Endothelial cell of umbilical vein (primary cell): ENCODE measurements around the gene MXD4. TPM values are rescaled to one million over a fixed set of nuclear protein-coding genes. Genes with fewer than 3 reads are reported as not detected.

ENCODE experiments used
- BruUV-seq: library from RNA; stranded (reverse); fragments of 400-500 nt; replicated peaks from 2 replicates; lab custom pipeline; 2021; lab: Mats Ljungman, UMichigan
- CTCF ChIA-PET: fragments of 300-600, 350-600 bp; sonication (Branson Sonifier 250); formaldehyde crosslinking; loops from one replicate; lab custom pipeline; 2021; ENCODE audit warnings: antibody characterized with exemption, inconsistent platforms; lab: Charles Lee
- POLR2A ChIA-PET: fragments of 300-600, 350-600 bp; sonication (Branson Sonifier 250); formaldehyde crosslinking; loops from one replicate; lab custom pipeline; 2021; ENCODE audit warnings: antibody characterized with exemption, inconsistent platforms; lab: Charles Lee
- DNase-seq: peaks from one replicate; pipeline ENCODE4 v3.0.0-alpha.2; 2011; ENCODE audit warnings: low read depth, low spot score
- FAIRE-seq: peaks from 2 replicates; lab custom pipeline; 2011; peaks lifted over from hg19 to GRCh38; lab: Jason Lieb, UNC
- H2AFZ ChIP-seq: 2 replicates; pipeline ENCODE4 v1.6.0; 2012; ENCODE audit warnings: low read depth, low read length, control low read depth, inconsistent platforms
- H3K27ac ChIP-seq: 2 replicates; pipeline ENCODE4 v1.5.1; 2011; ENCODE audit warnings: low read depth, mild to moderate bottlenecking, control low read depth, low read length, moderate library complexity; ENCODE audit not compliant: insufficient read depth
- H3K27me3 ChIP-seq, 2 experiments: 2 replicates each; pipeline versions ENCODE4 v1.6.0 to v1.6.1; 2011; ENCODE audit warnings: low read length in 2 of 2, mixed read lengths in 1 of 2; ENCODE audit not compliant: control insufficient read depth in 2 of 2, insufficient read depth in 2 of 2
- H3K36me3 ChIP-seq, 2 experiments: 2 replicates in 1 of 2; 3 replicates in 1 of 2; pipeline ENCODE4 v1.5.1; 2011; ENCODE audit warnings: low read length in 2 of 2, mild to moderate bottlenecking in 1 of 2, moderate library complexity in 1 of 2; ENCODE audit not compliant: control insufficient read depth in 2 of 2, insufficient read depth in 2 of 2; ENCODE audit errors: extremely low read depth in 1 of 2
- H3K4me1 ChIP-seq: 3 replicates; pipeline ENCODE4 v1.5.1; 2011; ENCODE audit warnings: mild to moderate bottlenecking, low read length; ENCODE audit not compliant: control insufficient read depth, insufficient read depth; ENCODE audit errors: extremely low read depth
- H3K4me2 ChIP-seq: 2 replicates; pipeline ENCODE4 v1.6.1; 2011; ENCODE audit warnings: low read length, control low read depth, mixed read lengths; ENCODE audit not compliant: insufficient read depth
- H3K4me3 ChIP-seq, 3 experiments: fragments of 200-600 bp in 1 of 3; sonication (generic), shearing (Covaris generic) in 1 of 3; replicated peaks in 1 of 3; 2 replicates each; pipeline ENCODE4 v1.5.1; 2011 to 2016; ENCODE audit warnings: control low read depth in 3 of 3, low read length in 3 of 3, mild to moderate bottlenecking in 2 of 3, inconsistent platforms in 1 of 3, low read depth in 1 of 3, moderate library complexity in 1 of 3; ENCODE audit not compliant: insufficient read depth in 1 of 3
- H3K79me2 ChIP-seq: 2 replicates; pipeline ENCODE4 v1.6.0; 2012; ENCODE audit warnings: low read length, inconsistent platforms; ENCODE audit not compliant: control insufficient read depth, insufficient read depth
- H3K9ac ChIP-seq: replicated peaks from 2 replicates; pipeline ENCODE3; 2011; ENCODE audit warnings: low read length, control low read depth; ENCODE audit not compliant: insufficient read depth; ENCODE audit errors: extremely low read depth
- H3K9me1 ChIP-seq: replicated peaks from 3 replicates; pipeline ENCODE4 v1.6.0; 2011; ENCODE audit warnings: mild to moderate bottlenecking, low read length; ENCODE audit not compliant: control insufficient read depth, insufficient read depth; ENCODE audit errors: extremely low read depth
- H3K9me3 ChIP-seq: replicated peaks from 2 replicates; pipeline ENCODE4 v1.5.1; 2012; ENCODE audit warnings: low read length, inconsistent platforms; ENCODE audit not compliant: control insufficient read depth, insufficient read depth
- H4K20me1 ChIP-seq: replicated peaks from 2 replicates; pipeline ENCODE3; 2011; ENCODE audit warnings: mild to moderate bottlenecking, low read length; ENCODE audit not compliant: control insufficient read depth, insufficient read depth; ENCODE audit errors: extremely low read depth
- EZH2 ChIP-seq: IDR thresholded peaks from 2 replicates; pipeline ENCODE4 v1.6.1; 2012; ENCODE audit warnings: borderline replicate concordance, low read depth, mild to moderate bottlenecking, moderate library complexity, low read length, inconsistent platforms; ENCODE audit not compliant: severe bottlenecking
- FOS ChIP-seq: IDR thresholded peaks from 2 replicates; pipeline ENCODE4 v1.6.1; 2011; ENCODE audit warnings: mild to moderate bottlenecking, low read length, moderate library complexity, borderline replicate concordance; ENCODE audit not compliant: insufficient read depth
- GATA2 ChIP-seq: IDR thresholded peaks from 2 replicates; pipeline ENCODE4 v1.7.0; 2011; ENCODE audit warnings: low read depth, mild to moderate bottlenecking, moderate library complexity, mixed read lengths, low read length; ENCODE audit not compliant: insufficient read length, insufficient read depth
- JUN ChIP-seq: IDR thresholded peaks from 2 replicates; pipeline ENCODE4 v1.6.1; 2011; ENCODE audit warnings: borderline replicate concordance, low read depth; ENCODE audit not compliant: insufficient read length, insufficient read depth
- MYC ChIP-seq: IDR thresholded peaks from one replicate; pipeline ENCODE4 v1.6.1; 2011; ENCODE audit warnings: mild to moderate bottlenecking, low read depth, low read length
- POLR2A ChIP-seq: IDR thresholded peaks from 2 replicates; pipeline ENCODE4 v1.6.1; 2012; ENCODE audit warnings: low read depth, mild to moderate bottlenecking, control low read depth, low read length
- POLR2AphosphoS5 ChIP-seq: IDR thresholded peaks from 2 replicates; pipeline ENCODE4 v1.6.1; 2012; ENCODE audit warnings: low read depth, mild to moderate bottlenecking, control low read depth, low read length, moderate library complexity; ENCODE audit not compliant: insufficient read depth
- dilution Hi-C: fragments of 300-500 bp; cut with MboI; formaldehyde crosslinking; loops from one replicate; pipeline ENCODE4 v1.15.0; 2019; ENCODE audit warnings: low sequenced_read_pairs; ENCODE audit not compliant: extremely low pct_ligation_motif_present
- intact Hi-C: fragments of 100-400 bp; cut with micrococcal nuclease; formaldehyde crosslinking; loops from one replicate; pipeline ENCODE4 v1.10.0; 2022
- polyA plus RNA-seq, 4 experiments: library from polyadenylated mRNA; depleted of rRNA in 3 of 4; stranded (reverse) in 3 of 4; unstranded in 1 of 4; fragments of >200 nt; gene quantifications; 2 replicates each; pipeline versions ENCODE4 v1.2.1 to v1.2.3, GENCODE V29; 2011 to 2012; ENCODE audit warnings: missing spikeins in 1 of 4
- total RNA-seq: library from RNA; stranded (reverse); gene quantifications from 2 replicates; pipeline ENCODE4 v1.2.3, GENCODE V29; 2021
- TF ChIP-seq, protein P1 (sequence below): IDR thresholded peaks from 2 replicates; pipeline ENCODE4 v1.6.1; 2011; ENCODE audit not compliant: insufficient read depth, insufficient read length
- TF ChIP-seq, protein P2 (sequence below), 2 donors: IDR thresholded peaks; 1 replicate in 1 of 2; 2 replicates in 1 of 2; pipeline ENCODE4 v1.5.1; 2011; ENCODE audit warnings: low read length in 2 of 2, mild to moderate bottlenecking in 2 of 2, moderate library complexity in 2 of 2, control low read depth in 1 of 2, inconsistent platforms in 1 of 2, low read depth in 1 of 2; ENCODE audit not compliant: insufficient read depth in 1 of 2; ENCODE audit errors: extremely low read depth in 1 of 2

The MXD4 gene
- total and polyA plus RNA-seq, 2 donors (not counting 3 experiments of a cell fraction or from before 2014, with no cell fraction given), result 62.7 to 74.1 TPM

DNA sequence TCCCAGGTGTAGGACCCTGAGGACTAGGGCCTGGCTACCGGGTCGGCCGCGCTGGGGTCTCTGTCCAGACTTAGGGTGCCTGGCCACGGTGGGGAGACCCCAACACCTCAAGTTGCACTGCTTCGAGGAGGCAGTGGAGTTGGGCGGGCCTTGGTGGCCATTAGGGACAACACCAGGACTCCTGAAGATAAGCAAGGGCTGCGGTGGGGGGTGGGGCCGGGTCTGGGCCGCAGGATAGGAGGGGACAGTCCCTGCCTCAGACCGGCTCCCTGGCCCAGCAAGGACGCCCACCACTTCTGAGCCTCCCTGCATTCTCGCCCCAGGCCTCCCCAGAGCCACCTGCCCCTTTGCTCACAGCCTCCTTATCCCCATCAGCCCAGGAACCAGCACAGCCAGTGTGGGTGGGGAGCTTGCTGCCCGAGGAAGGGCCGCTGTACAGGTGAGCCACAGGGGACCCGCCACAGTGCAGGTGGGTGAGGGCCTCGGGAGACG lies 5.5 kb upstream of the MXD4 start:
- no peaks in the 10 kb centered on the region for H3K9me3 ChIP-seq
- H3K4me3 ChIP-seq, result no peak overlapping the region
- no peaks in the 10 kb centered on the region for H3K79me2 ChIP-seq
- CTCF ChIA-PET, result no interaction called here
- no TSS peak for BruUV-seq
- DNase-seq (no peak), FAIRE-seq (no peak)
- no peak overlapping the region for H3K27ac ChIP-seq
- dilution Hi-C loops, result no loop called here
- intact Hi-C loops, result no loop called here
- no peak overlapping the region for H3K4me2 ChIP-seq
- POLR2A ChIA-PET, result no interaction called here
- no peak overlapping the region for H3K9ac ChIP-seq
- no peaks in the 10 kb centered on the region for H3K27me3 ChIP-seq
- no peak overlapping the region for H2AFZ ChIP-seq
- H3K4me1 ChIP-seq, result peaks cover 5% of the 10 kb centered on the region
- no peaks in the 10 kb centered on the region for H4K20me1 ChIP-seq
- H3K9me1 ChIP-seq, result no peaks in the 10 kb centered on the region
- TF ChIP-seq POLR2A (no peak), POLR2AphosphoS5 (no peak), EZH2 (no peak), GATA2 (no peak), FOS (no peak), MYC (no peak), JUN (no peak)
- TF ChIP-seq, protein P1, sequence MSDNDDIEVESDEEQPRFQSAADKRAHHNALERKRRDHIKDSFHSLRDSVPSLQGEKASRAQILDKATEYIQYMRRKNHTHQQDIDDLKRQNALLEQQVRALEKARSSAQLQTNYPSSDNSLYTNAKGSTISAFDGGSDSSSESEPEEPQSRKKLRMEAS, result no peak
- TF ChIP-seq, protein P2, sequence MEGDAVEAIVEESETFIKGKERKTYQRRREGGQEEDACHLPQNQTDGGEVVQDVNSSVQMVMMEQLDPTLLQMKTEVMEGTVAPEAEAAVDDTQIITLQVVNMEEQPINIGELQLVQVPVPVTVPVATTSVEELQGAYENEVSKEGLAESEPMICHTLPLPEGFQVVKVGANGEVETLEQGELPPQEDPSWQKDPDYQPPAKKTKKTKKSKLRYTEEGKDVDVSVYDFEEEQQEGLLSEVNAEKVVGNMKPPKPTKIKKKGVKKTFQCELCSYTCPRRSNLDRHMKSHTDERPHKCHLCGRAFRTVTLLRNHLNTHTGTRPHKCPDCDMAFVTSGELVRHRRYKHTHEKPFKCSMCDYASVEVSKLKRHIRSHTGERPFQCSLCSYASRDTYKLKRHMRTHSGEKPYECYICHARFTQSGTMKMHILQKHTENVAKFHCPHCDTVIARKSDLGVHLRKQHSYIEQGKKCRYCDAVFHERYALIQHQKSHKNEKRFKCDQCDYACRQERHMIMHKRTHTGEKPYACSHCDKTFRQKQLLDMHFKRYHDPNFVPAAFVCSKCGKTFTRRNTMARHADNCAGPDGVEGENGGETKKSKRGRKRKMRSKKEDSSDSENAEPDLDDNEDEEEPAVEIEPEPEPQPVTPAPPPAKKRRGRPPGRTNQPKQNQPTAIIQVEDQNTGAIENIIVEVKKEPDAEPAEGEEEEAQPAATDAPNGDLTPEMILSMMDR (IDR thresholded peaks at IDR 0.05; ENCODE audit: extremely low read depth in 1 of 2, insufficient read depth in 1 of 2, low read depth in 1 of 2, low read length in 2 of 2), result no peak
- H3K36me3 ChIP-seq, result no peaks in the 10 kb centered on the region
